Heart right ventricle (tissue), 16 donors: ENCODE data around the gene MTA1. TPM values are rescaled to one million over a fixed set of nuclear protein-coding genes. Genes with fewer than 3 reads are reported as not detected.

ENCODE experiments used
- ATAC-seq, 8 donors: fragments of 200-7000 bp; cut with Tn5 transposase; one replicate each; pipeline ENCODE4 v1.9.1; 2020; ENCODE audit warnings: mild to moderate bottlenecking in 8 of 8, moderate library complexity in 8 of 8, moderate number of reproducible peaks in 1 of 8
- DNase-seq, 2 donors: peaks; one replicate each; pipeline ENCODE4 v3.0.0-alpha.2; 2020
- H3K27ac ChIP-seq, 10 donors: fragments of 200-600 bp; sonication (generic) in 2 of 10; one replicate each; pipeline versions ENCODE4 v1.5.0 to v1.8.0; 2020 to 2022; ENCODE audit warnings: mild to moderate bottlenecking in 3 of 10
- H3K27me3 ChIP-seq, 7 donors: fragments of 200-600 bp; one replicate each; pipeline ENCODE4 v1.8.0; 2021 to 2022; ENCODE audit warnings: mild to moderate bottlenecking in 2 of 7
- H3K36me3 ChIP-seq, 9 donors: fragments of 200-600 bp; sonication (generic) in 1 of 9; one replicate each; pipeline versions ENCODE4 v1.5.0 to v1.8.0; 2020 to 2022; ENCODE audit warnings: mild to moderate bottlenecking in 2 of 9
- H3K4me1 ChIP-seq, 9 donors: fragments of 200-600 bp; sonication (generic) in 1 of 9; one replicate each; pipeline versions ENCODE4 v1.5.0 to v1.8.0; 2020 to 2022; ENCODE audit warnings: mild to moderate bottlenecking in 4 of 9
- H3K4me3 ChIP-seq, 10 donors: fragments of 200-600 bp; sonication (generic) in 2 of 10; one replicate each; pipeline versions ENCODE4 v1.5.0 to v1.8.0; 2020 to 2022; ENCODE audit warnings: mild to moderate bottlenecking in 7 of 10, moderate library complexity in 2 of 10
- H3K9me3 ChIP-seq, 11 donors: fragments of 200-600 bp in 10 of 11; sonication (generic) in 2 of 11; one replicate each; pipeline versions ENCODE4 v1.5.0 to v1.8.0; 2013 to 2022; ENCODE audit warnings: mild to moderate bottlenecking in 2 of 11, control low read depth in 1 of 11, moderate library complexity in 1 of 11
- WGBS, 2 donors: extraction: QIAGEN DNeasy Blood & Tissue Kit; methylation state at CpG; one replicate each; pipeline ENCODE4 v1.1.7; 2013; ENCODE audit warnings: inconsistent platforms in 1 of 2; 5-methylcytosine and 5-hydroxymethylcytosine counted together
- intact Hi-C, 10 donors: fragments of 100-400 bp; cut with DNase I; formaldehyde crosslinking; loops; one replicate each; pipeline versions ENCODE4 v1.11.1 to v1.14.2; 2022
- polyA plus RNA-seq, 2 donors: library from polyadenylated mRNA; stranded (reverse); fragments of 200-250 nt; gene quantifications; one replicate each; pipeline ENCODE4 v1.2.3, GENCODE V29; 2013
- total RNA-seq, 10 donors: library from RNA; stranded (reverse); fragmentation: NEBNext Ultra II Directional in 3 of 10; extraction: Animal tissue kit (Norgen Biotek cat#: 25700) in 3 of 10; gene quantifications; one replicate each; pipeline versions ENCODE4 v1.2.1 to v1.2.4, GENCODE V29; 2021 to 2023
- TF ChIP-seq, protein P1 (sequence below), 9 donors: fragments of 200-600 bp; sonication (generic) in 2 of 9; IDR thresholded peaks; one replicate each; pipeline versions ENCODE4 v1.5.0 to v1.8.0; 2021 to 2022; ENCODE audit warnings: antibody characterized with exemption in 9 of 9, mild to moderate bottlenecking in 5 of 9, moderate library complexity in 1 of 9
- donor health status: Arrhythmogenic right ventricular cardiomyopathy.
- donor health status: ischemic (EF 13 %, LVEDD 7.1; RV severe dilation, severe dysfunction).
- donor health status: healthy with polysubstance abuse.
- donor health status: DM: no; HTN: yes; CAD: no.
- donor health status: DM: no; HTN: no; CAD: no.
- donor health status: ischemic (EF 25% LVEDD 6.9; RV normal size, moderate dysfunction).
- donor health status: ischemic (EF 25% LVEDD 5.7; RV mildly dilated, moderate dysfunction).
- donor health status: healthy.
- donor health status: DM: yes; HTN: yes; CAD: no.
- donor health status: Ischemic cardiomyopathy.
- donor health status: ischemic (EF 35%, LVEDD 5.7; RV mildly dilated, moderate dysfunction).
- donor health status: nonischemic (EF 11% LVEDD 7.7; RV severe dilation, severe dysfunction).
- donor health status: DM: yes; HTN: yes; CAD: no.
- donor health status: PGD.
- donor health status: ischemic (EF 29% LVEDD 5.4; RV normal size, mild dysfunction).
- donor health status: nonischemic (EF 23%, LVEDD 6.1; RV moderate dilation, normal function).

The MTA1 gene
- total and polyA plus RNA-seq, 12 donors: 94.4 to 250 (median 133) TPM

GRCh38 chr14:105519946-105520698 lies 100.5 kb downstream of the MTA1 start:
- intact Hi-C loops: loop anchor here in 3 of 10 donors (10.0 kb wide), 2 partner anchors 75 to 145 kb away; no protein-coding TSS in a partner anchor

More at GRCh38 chr14:105519946-105520698, 100.5 kb downstream of the MTA1 start:
- Histone ChIP-seq H3K36me3 (no peaks in the 10 kb centered on the region), H3K27ac (no peak overlapping the region), H3K4me1 (no peaks in the 10 kb centered on the region), H3K9me3 (no peaks in the 10 kb centered on the region), H3K27me3 (peaks cover 0 to 28% (median 20%) of the 10 kb centered on the region in 7 donors), H3K4me3 (no peak overlapping the region)
- TF ChIP-seq, protein P1, sequence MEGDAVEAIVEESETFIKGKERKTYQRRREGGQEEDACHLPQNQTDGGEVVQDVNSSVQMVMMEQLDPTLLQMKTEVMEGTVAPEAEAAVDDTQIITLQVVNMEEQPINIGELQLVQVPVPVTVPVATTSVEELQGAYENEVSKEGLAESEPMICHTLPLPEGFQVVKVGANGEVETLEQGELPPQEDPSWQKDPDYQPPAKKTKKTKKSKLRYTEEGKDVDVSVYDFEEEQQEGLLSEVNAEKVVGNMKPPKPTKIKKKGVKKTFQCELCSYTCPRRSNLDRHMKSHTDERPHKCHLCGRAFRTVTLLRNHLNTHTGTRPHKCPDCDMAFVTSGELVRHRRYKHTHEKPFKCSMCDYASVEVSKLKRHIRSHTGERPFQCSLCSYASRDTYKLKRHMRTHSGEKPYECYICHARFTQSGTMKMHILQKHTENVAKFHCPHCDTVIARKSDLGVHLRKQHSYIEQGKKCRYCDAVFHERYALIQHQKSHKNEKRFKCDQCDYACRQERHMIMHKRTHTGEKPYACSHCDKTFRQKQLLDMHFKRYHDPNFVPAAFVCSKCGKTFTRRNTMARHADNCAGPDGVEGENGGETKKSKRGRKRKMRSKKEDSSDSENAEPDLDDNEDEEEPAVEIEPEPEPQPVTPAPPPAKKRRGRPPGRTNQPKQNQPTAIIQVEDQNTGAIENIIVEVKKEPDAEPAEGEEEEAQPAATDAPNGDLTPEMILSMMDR (IDR thresholded peaks at IDR 0.05): no peak
- DNase-seq: no peak
- ATAC-seq: no peak
- WGBS, 2 donors: 68 to 71% methylated on average over 14 of the region's 14 CpGs

Other genes starting within 250 kb of the MTA1 start
- 10 to 100 TPM; 18.9 to 33.9 (median 29.6) TPM for gene NUDT14, start 238.5 kb upstream of the MTA1 start, total RNA-seq
- 10 to 100 TPM; 15.1 to 31.1 TPM for gene NUDT14, start 238.5 kb upstream of the MTA1 start, polyA plus RNA-seq
- gene BTBD6, start 171.3 kb upstream of the MTA1 start, total RNA-seq: 10 to 100 TPM; 28.1 to 49.7 (median 32.2) TPM
- gene BTBD6, start 171.3 kb upstream of the MTA1 start, polyA plus RNA-seq: 10 to 100 TPM; 40.9 to 58.2 TPM
- 10 to 100 TPM; 12.7 to 18.9 (median 16.2) TPM for gene BRF1, start 118.8 kb upstream of the MTA1 start, total RNA-seq
- gene BRF1, start 118.8 kb upstream of the MTA1 start, polyA plus RNA-seq: 10 to 100 TPM; 12.9 to 30.8 TPM
- 10 to 100 TPM; 41.8 to 78.9 (median 54.6) TPM for gene PACS2, start 105.1 kb upstream of the MTA1 start, total RNA-seq
- gene PACS2, start 105.1 kb upstream of the MTA1 start, polyA plus RNA-seq: 100 to 1,000 TPM in 1 of 2 donors, 10 to 100 TPM in 1; 42.9 to 123 TPM
- gene TEX22, start 21.3 kb upstream of the MTA1 start, total RNA-seq: 1 to 10 TPM in 4 of 10 donors, under 1 TPM in 4, not detected in 2; 0.42 to 2.0 (median 1.00) TPM
- under 1 TPM; 0.07 to 0.22 TPM for gene TEX22, start 21.3 kb upstream of the MTA1 start, polyA plus RNA-seq
- gene CRIP2, start 55.0 kb downstream of the MTA1 start, total RNA-seq: 1,000 to 10,000 TPM in 3 of 10 donors, 100 to 1,000 TPM in 7; 731 to 1,223 (median 884) TPM
- gene CRIP2, start 55.0 kb downstream of the MTA1 start, polyA plus RNA-seq: 1,000 to 10,000 TPM; 1,120 to 1,194 TPM
- gene CRIP1, start 67.1 kb downstream of the MTA1 start, total RNA-seq: 100 to 1,000 TPM in 1 of 10 donors, 10 to 100 TPM in 9; 34.0 to 131 (median 51.0) TPM
- gene CRIP1, start 67.1 kb downstream of the MTA1 start, polyA plus RNA-seq: 100 to 1,000 TPM; 149 to 170 TPM
- gene TEDC1, start 71.4 kb downstream of the MTA1 start, total RNA-seq: 1 to 10 TPM; 2.3 to 5.2 (median 4.2) TPM
- gene TEDC1, start 71.4 kb downstream of the MTA1 start, polyA plus RNA-seq: 10 to 100 TPM in 1 of 2 donors, 1 to 10 TPM in 1; 8.4 to 10.0 TPM
- gene TMEM121, start 106.8 kb downstream of the MTA1 start, total RNA-seq: 1 to 10 TPM in 8 of 10 donors, under 1 TPM in 2; 0.93 to 2.3 (median 1.7) TPM
- gene TMEM121, start 106.8 kb downstream of the MTA1 start, polyA plus RNA-seq: 1 to 10 TPM; 1.3 to 2.6 TPM